Islet precursor cell (in vitro differentiated cells): ENCODE measurements around the gene PCDHGA11.
"Not testable (repeated sequence)": the region's sequence is repeated elsewhere in the genome, so short reads cannot be mapped to it uniquely, and the experiment has no call there.

ENCODE experiments used
- DNase-seq: peaks from one replicate; pipeline ENCODE4 v3.0.0-alpha.2; 2018

PCDHGA11 gene

GRCh38 chr5:141432726-141433125 is 11.9 kb downstream of the PCDHGA11 start:
- DNase-seq: not testable (repeated sequence)

- DNase-seq: no peak
Observed at GRCh38 chr5:141434006-141434405, 13.2 kb downstream of the PCDHGA11 start.

- DNase-seq: no peak
Observed at GRCh38 chr5:141437221-141437620, 16.4 kb downstream of the PCDHGA11 start.

- no peak for DNase-seq
Observed at GRCh38 chr5:141439411-141440141, 18.7 kb downstream of the PCDHGA11 start.

GRCh38 chr5:141440341-141440740 is 19.5 kb downstream of the PCDHGA11 start:
- no peak for DNase-seq

- DNase-seq: no peak
Observed at GRCh38 chr5:141441571-141442170, 20.8 kb downstream of the PCDHGA11 start.

- DNase-seq: no peak
Observed at GRCh38 chr5:141465351-141465750, 44.5 kb downstream of the PCDHGA11 start.
